Measurements from ENCODE around the gene ZNF286A.
"Not testable (repeated sequence)": the region's sequence is repeated elsewhere in the genome, so short reads cannot be mapped to it uniquely, and the experiment has no call there.

ZNF286A gene

GRCh38 chr17:15744885-15745284 is 45.3 kb downstream of the ZNF286A start:
- no peak for DNase-seq (ENCODE audit: extremely low spot score, insufficient read length, low read depth)
- FAIRE-seq = no peak

GRCh38 chr17:15749403-15749802 is 49.9 kb downstream of the ZNF286A start:
- DNase-seq (ENCODE audit: extremely low spot score, insufficient read length, low read depth); FAIRE-seq: not testable (repeated sequence)

- FAIRE-seq; DNase-seq (ENCODE audit: extremely low spot score, insufficient read length, low read depth): not testable (repeated sequence)
Observed at GRCh38 chr17:15768865-15769533, 69.4 kb downstream of the ZNF286A start.

Measured in GM18507 (cell line).